HG03558 (cell line): ENCODE results near the gene STAP2.
A peak's percentile ranks its signal among the peaks of the same experiment; 100 is the strongest.
"Not testable (repeated sequence)": the region's sequence is repeated elsewhere in the genome, so short reads cannot be mapped to it uniquely, and the experiment has no call there.

Experiments used
- ATAC-seq: cut with Tn5 transposase; IDR thresholded peaks from one replicate; pipeline ENCODE4 v1.9.1; 2021; ENCODE audit warnings: moderate number of reproducible peaks; ENCODE audit not compliant: unreplicated experiment; ENCODE audit errors: extremely low read depth

Gene STAP2

DNA sequence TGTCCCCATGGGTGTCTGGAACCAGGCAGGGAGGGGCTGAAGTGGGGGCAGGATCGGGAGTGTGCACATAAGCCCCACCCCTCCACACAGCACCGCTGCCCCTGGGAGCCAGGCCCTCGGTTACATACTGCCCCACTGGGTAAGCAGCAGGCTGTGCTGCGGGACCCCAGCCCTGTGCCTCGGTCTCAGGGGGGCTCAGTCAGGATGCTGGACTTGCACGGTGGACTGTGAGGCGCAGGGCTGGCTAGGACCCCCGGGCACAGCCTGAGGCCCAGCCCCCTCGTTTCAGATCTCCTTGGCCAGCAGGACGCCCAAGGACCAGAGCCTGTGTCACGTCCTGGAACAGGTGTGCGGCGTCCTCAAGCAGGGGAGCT, 21.0 kb upstream of the STAP2 start:
- ATAC-seq, result no peak

DNA sequence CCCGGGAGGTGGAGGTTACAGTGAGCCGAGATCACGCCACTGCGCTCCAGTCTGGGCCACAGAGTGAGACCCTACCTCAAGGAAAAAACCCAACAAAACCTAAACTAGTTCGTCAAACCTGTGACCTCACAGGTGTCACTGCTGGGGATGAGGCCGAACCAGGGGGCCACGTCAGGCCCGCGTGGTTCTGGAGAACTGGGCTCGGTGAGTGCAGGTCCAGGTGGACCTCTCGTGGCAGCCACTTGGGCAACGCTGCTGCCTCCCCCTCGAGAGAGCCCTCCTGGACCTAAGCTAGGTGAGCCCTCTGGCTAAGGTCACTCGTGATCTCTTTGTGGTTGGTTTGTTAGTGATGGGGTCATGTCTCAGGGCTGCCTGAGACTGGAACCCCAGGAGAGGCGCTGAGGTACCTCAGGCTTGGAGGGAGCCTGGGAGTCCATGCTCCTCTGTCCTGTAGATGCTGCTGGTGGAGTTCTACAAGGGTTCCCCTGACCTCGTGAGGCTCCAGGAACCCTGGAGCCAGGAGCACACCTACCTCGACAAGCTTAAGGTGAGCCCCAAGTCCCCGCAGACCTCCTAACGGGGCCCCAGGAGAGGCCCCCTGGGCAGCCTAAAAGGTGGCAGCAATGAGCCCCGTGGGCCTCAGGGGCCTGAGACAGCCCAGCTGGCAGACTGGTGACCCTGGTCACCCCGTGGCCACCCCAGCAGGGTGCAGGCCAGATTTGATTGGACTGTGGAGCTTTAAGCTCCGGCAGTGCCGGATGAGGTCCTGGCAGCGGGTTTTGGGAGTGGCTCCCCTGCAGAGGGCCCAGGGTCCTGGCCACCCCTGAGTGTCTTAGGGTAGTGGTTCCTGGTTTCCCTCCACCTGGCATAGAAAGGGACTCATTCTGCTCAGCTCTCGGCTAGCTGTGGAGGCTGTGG, 20.3 kb upstream of the STAP2 start:
- no peak for ATAC-seq

DNA sequence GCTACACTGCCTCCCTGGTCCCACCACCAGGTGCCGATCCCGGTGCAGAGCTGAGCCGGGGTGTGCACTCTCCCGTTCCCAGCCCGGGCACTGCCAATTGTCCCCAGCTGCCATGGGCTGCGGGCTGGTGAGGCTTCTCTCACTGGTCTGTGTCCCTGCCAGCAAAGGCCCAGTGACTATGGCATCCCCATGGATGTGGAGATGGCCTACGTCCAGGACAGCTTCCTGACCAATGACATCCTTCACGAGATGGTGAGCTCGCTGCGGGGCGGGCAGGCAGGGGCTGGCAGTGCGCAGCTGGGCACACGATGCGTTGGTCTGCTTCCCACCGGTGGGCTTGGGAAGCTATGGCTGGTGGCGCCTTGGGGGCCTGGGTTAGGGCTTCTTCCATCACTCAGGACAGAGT, 19.3 kb upstream of the STAP2 start:
- no peak for ATAC-seq

DNA sequence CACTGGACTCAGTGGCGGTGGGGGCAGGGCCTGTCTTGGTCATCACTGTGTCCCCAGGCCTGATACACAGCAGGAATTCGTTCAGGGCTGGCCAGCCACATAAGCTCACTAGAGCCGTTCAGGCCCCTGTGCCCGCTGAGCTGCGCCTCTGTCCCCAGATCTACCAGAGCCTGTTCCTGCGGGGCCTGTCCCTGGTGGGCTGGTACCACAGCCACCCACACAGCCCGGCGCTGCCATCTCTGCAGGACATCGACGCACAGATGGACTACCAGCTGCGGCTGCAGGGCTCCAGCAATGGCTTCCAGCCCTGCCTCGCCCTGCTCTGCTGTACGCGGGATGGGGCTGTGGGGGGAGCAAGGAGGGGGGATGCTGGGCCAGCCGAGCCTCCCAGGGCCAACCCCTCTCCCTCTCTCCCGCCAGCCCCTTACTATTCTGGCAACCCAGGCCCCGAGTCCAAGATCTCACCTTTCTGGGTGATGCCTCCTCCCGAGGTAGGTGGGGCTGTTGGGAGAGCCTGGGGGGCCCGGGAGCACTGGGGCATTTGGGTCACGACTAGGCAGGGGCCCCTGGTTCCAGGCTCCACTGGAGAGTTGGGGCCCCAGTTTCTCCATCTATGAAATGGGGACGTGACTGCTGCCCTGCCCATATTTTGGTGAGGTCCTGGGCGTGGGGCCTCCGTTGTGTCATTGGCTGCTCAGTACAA, 18.6 kb upstream of the STAP2 start:
- ATAC-seq, result no peak

DNA sequence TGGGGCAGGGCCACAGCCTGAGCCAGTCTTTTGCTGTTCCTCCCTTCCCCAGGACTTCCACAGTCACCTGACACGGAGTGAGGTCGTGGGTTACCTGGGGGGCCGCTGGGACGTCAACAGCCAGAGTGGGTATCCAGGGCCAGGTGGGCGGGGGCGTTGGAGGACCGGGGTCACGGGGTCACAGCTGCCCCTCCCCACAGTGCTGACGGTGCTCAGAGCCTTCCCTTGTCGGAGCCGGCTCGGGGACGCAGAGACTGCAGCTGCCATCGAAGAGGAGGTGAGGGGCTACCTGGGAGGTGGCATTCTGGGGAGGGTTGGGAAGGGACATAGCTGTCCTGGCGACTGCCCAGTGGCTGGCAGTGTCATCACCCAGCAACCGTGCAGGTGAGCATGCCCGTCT, 16.3 kb upstream of the STAP2 start:
- ATAC-seq, result no peak

DNA sequence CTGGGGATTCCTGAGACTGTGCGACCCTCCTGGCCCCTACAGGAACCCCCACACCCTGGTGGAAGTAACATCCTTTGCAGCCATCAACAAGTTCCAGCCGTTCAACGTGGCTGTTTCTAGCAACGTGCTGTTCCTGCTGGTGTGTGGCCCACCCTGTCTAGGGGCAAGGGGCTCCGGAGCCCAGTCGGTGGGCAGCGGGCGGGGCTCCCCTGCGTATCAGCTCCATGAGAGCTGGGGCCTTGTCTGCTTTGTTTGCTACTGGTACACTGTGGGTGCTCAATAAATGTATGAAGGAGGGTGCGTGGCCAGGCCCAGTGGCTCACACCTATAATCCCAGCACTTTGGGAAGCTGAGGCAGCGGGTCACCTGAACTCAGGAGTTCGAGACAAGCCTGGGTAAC, 15.7 kb upstream of the STAP2 start:
- no peak for ATAC-seq

DNA sequence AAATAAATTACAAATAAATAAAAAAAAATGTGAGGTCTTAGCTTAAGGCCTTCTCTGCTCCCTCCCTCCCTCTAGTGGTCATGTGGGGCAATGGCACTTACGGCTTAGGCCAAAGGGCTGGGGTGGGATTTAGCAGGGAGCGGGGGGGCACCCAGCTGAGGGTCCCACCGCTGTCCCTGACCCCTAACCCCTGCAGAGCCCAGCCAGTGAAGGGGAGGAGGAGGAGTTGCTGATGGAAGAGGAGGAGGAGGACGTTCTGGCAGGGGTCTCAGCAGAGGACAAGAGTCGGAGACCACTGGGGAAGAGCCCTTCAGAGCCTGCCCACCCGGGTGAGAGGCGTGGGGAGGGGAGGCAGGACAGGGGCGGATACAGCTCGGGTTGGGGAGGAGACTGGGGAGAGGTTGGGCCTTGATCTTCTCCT, 14.1 kb upstream of the STAP2 start:
- no peak for ATAC-seq

DNA sequence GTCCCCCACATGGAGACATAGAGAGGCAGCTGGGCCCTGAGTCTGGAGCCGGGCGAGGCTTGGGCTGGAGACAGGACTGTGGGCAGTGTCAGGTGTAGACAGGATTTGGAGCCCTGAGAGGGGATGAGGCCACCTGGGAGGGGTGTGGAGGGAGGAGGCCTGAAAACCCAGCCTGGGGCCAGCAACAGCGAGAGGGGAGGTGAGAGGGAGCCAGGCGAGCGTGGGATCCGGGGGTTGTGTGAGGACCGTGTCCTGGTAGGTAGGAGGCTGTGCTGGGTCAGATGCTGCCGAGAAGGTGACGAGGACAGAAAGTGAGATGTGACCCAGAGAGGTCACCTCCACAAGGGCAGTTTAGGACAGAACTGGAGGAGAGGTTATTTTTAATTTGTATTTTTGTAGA, 12.1 kb upstream of the STAP2 start:
- ATAC-seq, result no peak

DNA sequence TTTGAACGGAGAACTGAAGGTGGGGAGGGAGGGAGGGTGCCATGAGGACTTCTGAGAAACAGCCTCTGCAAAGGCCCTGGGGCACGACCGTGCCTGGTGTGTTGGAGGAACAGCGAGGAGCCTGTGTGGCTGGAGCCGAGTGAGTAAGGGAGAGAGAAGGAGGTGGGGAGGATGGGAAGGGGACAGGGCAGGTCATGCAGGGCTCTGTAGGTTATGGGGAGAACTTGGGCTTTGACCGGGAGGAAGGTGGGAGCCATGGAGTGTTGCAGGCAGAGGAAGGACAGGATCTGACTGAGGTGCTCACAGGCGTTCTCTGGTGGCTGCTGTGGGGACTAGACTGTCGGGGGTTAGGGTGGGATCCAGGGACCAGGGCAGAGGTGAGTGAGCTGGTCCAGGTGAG, 11.5 kb upstream of the STAP2 start:
- ATAC-seq, result no peak

DNA sequence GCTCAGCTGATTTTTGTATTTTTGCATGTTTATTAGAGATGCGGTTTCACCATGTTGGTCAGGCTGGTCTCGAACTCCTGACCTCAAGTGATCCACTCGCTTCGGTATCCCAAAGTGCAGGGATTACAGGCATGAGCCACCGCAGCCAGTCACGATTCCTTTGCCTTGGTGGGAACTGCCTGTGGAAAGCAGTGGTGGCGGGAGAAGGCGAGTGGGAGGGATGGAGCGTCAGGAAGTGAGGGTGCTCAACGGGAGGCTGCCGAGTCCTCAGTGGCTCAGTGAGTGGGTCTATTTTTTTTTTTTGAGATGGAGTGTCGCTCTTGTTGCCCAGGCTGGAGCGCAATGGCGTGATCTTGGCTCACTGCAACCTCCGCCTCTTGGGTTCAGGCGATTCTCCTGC, 10.6 kb upstream of the STAP2 start:
- not testable (repeated sequence) for ATAC-seq

DNA sequence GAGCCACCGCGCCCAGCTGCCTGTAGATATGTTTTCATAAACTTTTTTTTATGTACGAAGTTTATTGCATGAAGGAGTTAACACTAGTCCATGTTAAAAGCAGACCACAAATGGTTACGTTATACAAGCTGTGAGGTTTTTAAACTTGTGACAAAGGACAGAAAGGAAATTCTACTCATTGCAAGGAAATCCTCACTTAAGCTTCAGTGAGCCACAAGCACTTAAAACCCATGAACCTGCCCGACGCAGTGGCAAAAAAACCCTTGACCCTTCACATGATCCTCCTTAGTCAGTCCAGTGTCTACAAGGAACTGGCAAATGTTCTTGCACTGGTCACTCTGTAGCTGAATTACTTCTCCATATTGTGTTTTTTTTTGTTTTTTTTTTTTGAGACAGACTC, 8.9 kb upstream of the STAP2 start:
- no peak for ATAC-seq

DNA sequence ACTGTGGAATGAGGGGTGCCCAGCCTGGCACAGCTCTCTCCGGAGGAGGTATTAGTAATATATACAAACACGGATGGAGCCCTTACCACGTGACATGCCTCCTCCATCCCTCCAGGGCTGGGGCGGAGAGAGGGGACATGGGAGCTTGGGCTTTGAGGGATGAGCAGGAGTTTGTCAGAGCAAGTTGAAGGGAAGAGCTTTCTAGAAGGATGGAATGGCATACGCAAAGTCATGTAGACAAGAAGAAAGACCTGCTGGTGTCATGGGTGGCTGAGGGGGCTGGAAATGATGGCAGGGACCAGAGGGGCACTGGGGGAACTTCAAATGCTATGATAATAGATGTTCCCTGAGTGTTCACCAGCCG, 7.4 kb upstream of the STAP2 start:
- ATAC-seq, result no peak

DNA sequence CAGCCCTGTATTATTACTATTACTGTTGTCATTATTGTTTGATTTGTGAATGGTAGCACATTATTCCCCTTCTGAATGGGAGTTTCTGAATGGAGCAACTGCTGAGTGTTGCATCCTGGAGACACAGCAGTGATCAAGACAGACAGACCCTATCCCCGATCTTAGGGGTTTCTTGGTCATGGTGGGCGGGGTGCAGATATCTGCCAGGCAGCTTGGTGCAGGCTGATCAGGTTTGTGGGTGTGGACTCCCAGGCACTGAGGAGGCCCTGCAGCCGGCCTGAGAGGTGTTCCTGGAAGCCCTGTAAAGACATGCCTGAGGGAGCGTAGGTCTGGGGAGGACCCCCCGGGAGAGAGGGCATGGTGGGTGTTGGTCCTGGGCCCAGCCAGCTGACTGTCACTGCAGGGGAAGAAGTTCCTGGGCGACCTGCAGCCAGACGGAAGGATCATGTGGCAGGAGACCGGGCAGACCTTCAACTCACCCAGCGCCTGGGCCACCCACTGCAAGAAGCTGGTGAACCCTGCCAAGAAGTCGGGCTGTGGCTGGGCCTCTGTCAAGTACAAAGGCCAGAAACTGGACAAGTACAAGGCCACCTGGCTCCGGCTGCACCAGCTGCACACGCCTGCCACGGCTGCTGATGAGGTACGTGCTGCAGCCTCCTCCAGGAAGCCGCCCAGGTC, 6.9 kb upstream of the STAP2 start:
- ATAC-seq, result no peak

DNA sequence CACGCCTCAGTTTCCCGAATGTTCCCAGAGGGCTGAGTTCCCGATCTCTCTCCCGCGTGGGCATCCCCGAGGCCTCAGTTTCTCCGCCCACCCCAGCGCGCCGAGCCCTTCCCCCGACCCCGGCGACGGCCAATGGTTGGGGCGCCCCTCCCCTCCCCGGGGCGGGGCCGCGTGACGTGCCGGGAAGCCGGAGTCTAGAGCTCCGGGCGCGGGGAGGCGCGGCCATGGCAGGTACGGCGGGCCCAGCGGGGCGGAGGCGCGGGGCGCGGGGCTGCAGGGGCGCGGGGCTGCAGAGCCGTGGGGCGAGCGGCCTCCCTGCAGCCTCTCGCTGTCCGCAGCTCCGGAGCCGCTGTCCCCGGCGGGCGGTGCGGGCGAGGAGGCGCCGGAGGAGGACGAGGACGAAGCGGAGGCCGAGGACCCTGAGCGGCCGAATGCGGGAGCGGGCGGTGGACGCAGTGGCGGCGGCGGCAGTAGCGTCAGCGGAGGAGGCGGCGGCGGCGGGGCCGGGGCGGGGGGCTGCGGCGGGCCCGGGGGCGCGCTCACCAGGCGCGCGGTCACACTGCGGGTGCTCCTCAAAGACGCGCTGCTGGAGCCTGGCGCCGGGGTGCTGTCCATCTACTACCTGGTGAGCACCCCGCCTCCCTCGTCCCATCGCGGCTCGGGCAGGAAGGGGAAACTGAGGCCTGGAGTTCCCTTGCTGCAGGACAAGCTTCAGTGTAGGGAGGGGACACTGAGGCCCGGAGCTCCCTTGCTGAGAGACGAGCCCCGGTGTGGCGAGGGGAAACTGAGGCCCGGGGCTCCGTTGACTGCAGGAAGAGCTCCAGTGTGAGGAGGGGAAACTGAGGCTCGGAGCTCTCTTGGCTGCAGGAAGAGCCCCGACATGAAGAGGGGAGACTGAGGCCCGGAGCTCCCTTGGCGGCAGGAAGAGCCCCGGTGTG, 5.0 kb upstream of the STAP2 start, which contains the start of gene MPND:
Gene MPND (plus strand): TSS at position 193 of the 938 bp plus-strand sequence. CDS start 32 bp downstream, at position 225.
- ATAC-seq, result no peak

DNA sequence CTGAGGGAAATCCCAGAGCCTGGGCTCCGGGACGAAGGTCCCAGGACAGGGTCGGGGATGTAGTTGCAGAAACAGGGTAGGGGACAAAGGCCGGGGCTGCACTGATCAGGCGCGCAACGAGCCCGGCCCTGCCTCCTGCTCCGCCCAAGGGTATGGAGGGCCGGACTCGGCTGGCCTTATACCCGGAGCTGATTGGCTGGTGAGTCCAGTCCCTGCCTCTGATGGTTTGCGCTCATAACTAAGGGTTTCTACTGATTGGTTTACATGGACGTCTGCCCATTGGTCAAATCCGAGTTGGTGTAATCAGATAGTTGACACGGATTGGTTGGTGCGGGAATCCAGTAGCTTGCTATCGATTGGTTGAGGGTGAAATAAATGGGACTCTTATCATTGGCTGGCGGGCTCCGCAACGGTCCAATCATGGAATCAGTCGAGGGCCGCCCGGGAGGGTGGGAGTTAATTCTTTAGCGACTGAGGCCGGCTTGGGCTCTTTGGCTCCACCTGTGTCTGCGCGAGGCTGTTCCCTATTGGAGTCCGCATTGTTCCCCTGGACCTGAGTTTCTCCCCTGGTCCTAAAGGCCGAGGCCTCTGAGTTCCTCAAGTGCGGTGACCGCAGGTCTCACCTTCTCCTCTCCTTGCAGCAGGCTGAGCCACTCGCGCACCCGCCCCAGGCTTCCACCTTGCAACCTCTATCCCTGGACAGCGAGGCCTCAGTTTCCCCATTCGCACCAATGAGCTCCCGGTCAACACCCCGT, 4.2 kb upstream of the STAP2 start:
- peak; percentile 63 for ATAC-seq

DNA sequence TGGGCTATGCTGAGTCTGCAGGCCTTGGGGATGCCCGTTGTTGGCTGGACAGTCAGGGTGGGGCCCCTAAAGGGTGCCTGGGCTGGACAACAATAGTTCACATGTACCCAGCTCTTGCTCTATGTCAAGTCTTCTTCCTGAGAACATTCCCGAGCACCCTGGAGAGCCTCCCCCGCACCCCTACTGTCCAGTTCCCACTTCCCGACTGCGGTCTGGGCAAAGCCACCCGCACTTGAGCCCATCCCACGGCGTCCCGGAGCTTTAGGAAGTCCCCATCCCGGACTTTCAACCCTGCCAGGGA, 3.6 kb upstream of the STAP2 start:
- no peak for ATAC-seq

DNA sequence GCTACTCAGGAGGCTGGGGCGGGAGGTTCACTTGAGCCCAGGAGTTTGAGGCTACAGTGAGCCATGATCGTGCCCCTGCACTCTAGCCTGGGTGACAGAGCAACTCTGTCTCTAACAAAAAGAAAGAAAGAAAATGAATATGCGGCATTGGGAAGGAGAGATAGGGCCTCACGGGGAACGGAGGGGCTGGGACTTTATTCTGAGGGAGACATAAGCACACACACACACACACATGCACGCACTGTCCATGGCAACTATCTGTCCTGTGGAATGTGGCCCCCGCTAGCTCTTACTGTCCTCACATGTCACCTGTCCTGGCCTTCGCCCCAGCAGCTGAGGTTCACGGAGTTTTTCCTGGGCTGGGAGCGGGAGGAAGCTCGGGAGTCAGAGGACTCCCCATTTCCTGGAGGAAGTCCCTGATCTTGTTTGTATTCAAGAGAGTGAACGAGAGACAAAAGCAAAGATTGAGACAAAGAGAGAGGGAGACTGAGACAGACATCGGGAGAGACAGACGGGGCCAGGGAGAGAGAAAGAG, 654 bp downstream of the STAP2 start:
- no peak for ATAC-seq

DNA sequence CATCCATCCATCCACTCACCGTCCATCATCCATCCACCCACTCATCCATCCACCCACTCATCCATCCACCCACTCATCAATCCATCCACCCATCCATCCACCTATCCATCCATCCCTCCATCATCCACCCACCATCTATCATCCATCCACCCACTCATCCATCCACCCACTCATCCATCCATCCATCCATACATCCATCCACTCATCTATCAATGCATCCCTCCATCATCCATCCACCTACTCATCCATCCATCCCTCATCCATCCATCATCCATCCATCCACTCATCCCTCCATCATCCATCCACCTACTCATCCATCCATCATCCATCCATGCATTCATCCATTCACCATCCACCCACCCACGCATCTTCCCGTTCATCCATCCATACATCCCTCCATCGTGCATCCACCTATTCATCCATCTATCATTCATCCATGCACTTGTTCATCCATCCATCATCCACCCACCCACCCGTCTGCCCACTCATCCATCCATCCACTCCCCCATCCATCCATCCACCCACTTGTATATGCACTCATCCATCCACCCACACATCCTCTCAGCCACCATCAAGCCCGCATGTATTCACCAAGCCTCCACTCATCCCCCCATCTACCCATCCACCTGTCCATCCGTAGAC, 3.6 kb downstream of the STAP2 start:
- no peak for ATAC-seq

DNA sequence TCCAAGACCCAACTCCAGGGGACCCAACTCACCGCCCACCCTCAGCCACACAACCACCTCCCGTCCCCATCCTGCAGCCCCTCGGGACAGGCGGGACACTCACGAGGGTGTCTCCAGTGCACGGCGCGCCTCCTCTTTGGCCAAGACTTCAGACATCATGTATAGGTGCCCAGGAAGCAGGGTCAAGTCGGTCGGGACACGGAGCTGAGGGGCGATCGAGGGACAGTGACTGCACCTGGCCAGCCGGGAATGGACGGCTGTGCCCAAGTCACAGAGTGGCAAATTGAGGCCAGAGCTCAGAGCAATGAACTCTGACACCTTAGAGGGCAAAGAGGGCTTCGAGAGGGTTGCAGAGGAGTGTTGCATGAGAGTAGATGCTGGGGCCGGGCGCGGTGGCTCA, 8.8 kb downstream of the STAP2 start:
- ATAC-seq, result no peak
